Stimulated activated naive CD8-positive, alpha-beta T cell treated with anti-CD3 and anti-CD28 coated beads, Interleukin-15, Interleukin-2, amounts not matched to agents 100 ng/mL and 50 ng/mL, for 24 hours (primary cell): Measurements from ENCODE around the gene DACT2.

Source experiments
- H3K27ac Mint-ChIP-seq: one replicate; pipeline ENCODE4 v1.8.0; 2021; ENCODE audit warnings: mild to moderate bottlenecking, mixed read lengths
- H3K27me3 Mint-ChIP-seq: one replicate; pipeline ENCODE4 v1.8.0; 2021; ENCODE audit warnings: mixed read lengths
- H3K36me3 Mint-ChIP-seq: one replicate; pipeline ENCODE4 v1.8.0; 2021; ENCODE audit warnings: low read depth, mixed read lengths
- H3K4me1 Mint-ChIP-seq: one replicate; pipeline ENCODE4 v1.8.0; 2021; ENCODE audit warnings: low read depth, mixed read lengths
- H3K4me3 Mint-ChIP-seq: one replicate; pipeline ENCODE4 v1.8.0; 2021; ENCODE audit warnings: mild to moderate bottlenecking, mixed read lengths
- H3K9me3 Mint-ChIP-seq: one replicate; pipeline ENCODE4 v1.8.0; 2021; ENCODE audit warnings: mixed read lengths

The DACT2 gene

GRCh38 chr6:168307015-168307694 is 12.4 kb downstream of the DACT2 start:
- no peak overlapping the region for H3K4me3 Mint-ChIP-seq
- no peaks in the 10 kb centered on the region for H3K4me1 Mint-ChIP-seq
- H3K27ac Mint-ChIP-seq: no peak overlapping the region
- no peaks in the 10 kb centered on the region for H3K36me3 Mint-ChIP-seq
- peaks cover 6% of the 10 kb centered on the region for H3K27me3 Mint-ChIP-seq
- H3K9me3 Mint-ChIP-seq: no peaks in the 10 kb centered on the region

- Mint-ChIP-seq H3K36me3 (no peaks in the 10 kb centered on the region), H3K27ac (no peak overlapping the region), H3K4me1 (no peaks in the 10 kb centered on the region), H3K9me3 (no peaks in the 10 kb centered on the region), H3K27me3 (peaks cover 9% of the 10 kb centered on the region), H3K4me3 (no peak overlapping the region)
Observed at GRCh38 chr6:168305863-168306262, 13.7 kb downstream of the DACT2 start.

- no peak overlapping the region for H3K4me3 Mint-ChIP-seq
- no peak overlapping the region for H3K27ac Mint-ChIP-seq
- no peaks in the 10 kb centered on the region for H3K9me3 Mint-ChIP-seq
- no peaks in the 10 kb centered on the region for H3K36me3 Mint-ChIP-seq
- H3K4me1 Mint-ChIP-seq: no peaks in the 10 kb centered on the region
- H3K27me3 Mint-ChIP-seq: peaks cover 9% of the 10 kb centered on the region
Observed at GRCh38 chr6:168305096-168305749, 14.4 kb downstream of the DACT2 start.

GRCh38 chr6:168304752-168305015 is 14.9 kb downstream of the DACT2 start:
- no peaks in the 10 kb centered on the region for H3K9me3 Mint-ChIP-seq
- H3K27ac Mint-ChIP-seq: no peak overlapping the region
- no peaks in the 10 kb centered on the region for H3K36me3 Mint-ChIP-seq
- peaks cover 9% of the 10 kb centered on the region for H3K27me3 Mint-ChIP-seq
- H3K4me3 Mint-ChIP-seq: no peak overlapping the region
- H3K4me1 Mint-ChIP-seq: no peaks in the 10 kb centered on the region

DNA sequence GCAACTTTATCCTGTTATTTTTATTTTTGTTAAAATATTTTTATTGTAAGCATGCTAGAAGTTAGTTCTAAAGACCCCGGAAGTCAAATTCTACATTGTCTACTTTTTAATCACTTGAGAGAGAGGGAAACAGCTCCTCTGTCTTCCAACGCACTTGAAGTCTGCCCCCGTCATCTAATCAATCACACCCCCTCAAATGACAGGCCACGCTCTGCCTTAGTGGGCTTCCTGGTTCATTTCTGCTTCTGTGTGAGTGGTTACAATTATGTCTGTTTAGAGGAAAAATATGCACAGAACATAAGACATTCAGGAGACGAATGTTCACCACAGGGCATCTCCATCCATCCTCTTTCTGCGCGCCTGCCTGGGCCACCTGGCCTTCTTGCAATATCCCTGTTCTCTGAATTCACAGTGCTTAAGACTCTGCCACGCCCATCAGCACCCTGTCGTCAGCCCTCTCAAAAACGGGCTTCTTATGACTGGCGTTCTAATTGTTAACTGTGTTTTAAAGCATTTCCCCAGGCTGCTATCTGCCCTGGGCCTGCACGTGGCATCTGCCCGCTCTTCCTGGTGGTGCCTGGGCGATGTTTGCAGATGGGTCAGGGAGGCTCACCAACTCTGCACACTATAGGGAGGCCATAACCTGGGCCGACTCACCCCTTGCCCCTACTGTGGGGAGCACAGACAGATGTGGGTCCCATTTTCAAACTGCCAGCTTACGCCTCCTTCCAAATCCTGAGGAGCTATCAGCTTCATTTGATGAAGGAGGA is 15.4 kb downstream of the DACT2 start:
- Mint-ChIP-seq H3K27ac (no peak overlapping the region), H3K9me3 (no peaks in the 10 kb centered on the region), H3K4me3 (no peak overlapping the region), H3K36me3 (no peaks in the 10 kb centered on the region), H3K27me3 (peaks cover 9% of the 10 kb centered on the region), H3K4me1 (no peaks in the 10 kb centered on the region)

- Mint-ChIP-seq H3K4me1 (no peaks in the 10 kb centered on the region), H3K27me3 (peaks cover 9% of the 10 kb centered on the region), H3K27ac (no peak overlapping the region), H3K36me3 (no peaks in the 10 kb centered on the region), H3K9me3 (no peaks in the 10 kb centered on the region), H3K4me3 (no peak overlapping the region)
Observed at GRCh38 chr6:168302534-168302933, 17.0 kb downstream of the DACT2 start.

DNA sequence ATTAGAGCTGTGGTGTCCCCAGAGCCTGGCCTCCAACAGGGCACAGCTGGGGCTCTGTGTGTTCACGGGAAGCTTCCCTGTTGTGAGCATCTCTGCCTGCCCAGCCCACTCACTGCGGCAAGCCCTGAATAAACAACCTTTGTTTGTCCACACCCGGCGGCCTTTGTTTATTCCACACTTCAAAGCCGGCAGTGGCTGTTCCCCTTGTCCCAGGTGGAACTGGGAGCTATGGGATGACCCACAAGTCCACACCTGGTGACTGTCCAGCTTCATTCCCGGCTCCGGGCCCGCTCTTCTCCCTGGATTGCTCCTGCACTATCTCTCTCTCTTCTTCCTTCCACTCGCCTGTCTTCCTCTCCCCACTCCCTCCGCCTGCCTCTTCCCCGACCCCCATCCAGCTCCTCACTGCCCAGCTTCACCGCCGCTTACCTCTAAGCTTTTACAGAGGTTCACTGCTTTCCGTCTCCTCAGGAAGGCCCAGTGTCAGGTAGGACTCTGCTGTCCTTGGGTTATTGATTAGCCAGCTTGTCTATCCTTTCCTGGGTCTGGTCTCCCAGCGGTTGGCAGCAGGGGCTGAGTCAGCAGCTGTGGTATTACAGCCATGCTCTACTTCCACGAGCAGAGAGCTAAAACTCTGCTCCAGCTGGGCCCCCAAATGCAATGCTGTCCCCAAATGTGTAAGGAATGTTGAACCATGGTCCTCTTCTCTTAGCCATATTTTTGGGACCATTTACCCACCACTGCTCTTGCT is 17.8 kb downstream of the DACT2 start:
- H3K9me3 Mint-ChIP-seq: no peaks in the 10 kb centered on the region
- H3K27me3 Mint-ChIP-seq: peaks cover 9% of the 10 kb centered on the region
- H3K4me3 Mint-ChIP-seq: no peak overlapping the region

DNA sequence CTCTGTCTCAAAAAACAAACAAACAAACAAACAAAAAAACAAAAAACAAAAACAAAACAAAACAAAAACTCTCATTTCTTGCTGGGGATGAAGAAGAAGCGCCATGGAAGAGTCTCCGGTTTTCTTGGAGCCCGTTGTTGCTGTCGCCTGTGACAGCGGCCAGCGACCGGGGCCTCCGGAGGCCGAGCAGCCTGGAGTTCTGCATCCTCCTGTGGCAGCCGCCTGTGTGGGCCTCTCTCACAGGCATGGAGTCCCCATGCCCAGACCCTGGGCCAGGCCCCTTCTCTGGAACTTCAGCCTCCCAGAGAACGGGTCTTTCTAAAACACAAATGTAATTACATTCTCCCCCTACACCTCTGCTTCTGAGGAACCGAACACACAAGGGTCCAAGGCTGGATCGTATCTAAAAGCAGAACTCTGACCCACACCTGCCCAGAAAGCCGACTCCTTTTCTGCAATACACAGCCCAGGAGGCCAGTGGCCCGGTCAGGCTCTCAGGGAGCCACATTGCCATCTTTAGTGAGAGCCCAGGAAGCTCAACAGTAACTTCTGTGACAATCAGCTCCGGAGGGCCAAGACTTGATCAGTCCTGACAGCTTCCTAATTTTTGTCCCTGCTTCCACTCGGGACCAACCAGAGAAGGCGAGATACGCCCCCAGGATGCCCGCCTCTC is 18.5 kb downstream of the DACT2 start:
- Mint-ChIP-seq H3K36me3 (no peaks in the 10 kb centered on the region), H3K27ac (no peak overlapping the region), H3K4me1 (no peaks in the 10 kb centered on the region), H3K4me3 (no peak overlapping the region), H3K27me3 (peaks cover 9% of the 10 kb centered on the region), H3K9me3 (no peaks in the 10 kb centered on the region)

More for the DNA sequence above, 17.8 kb downstream of the DACT2 start:
- Mint-ChIP-seq H3K27ac (no peak overlapping the region), H3K36me3 (no peaks in the 10 kb centered on the region), H3K4me1 (no peaks in the 10 kb centered on the region)

DNA sequence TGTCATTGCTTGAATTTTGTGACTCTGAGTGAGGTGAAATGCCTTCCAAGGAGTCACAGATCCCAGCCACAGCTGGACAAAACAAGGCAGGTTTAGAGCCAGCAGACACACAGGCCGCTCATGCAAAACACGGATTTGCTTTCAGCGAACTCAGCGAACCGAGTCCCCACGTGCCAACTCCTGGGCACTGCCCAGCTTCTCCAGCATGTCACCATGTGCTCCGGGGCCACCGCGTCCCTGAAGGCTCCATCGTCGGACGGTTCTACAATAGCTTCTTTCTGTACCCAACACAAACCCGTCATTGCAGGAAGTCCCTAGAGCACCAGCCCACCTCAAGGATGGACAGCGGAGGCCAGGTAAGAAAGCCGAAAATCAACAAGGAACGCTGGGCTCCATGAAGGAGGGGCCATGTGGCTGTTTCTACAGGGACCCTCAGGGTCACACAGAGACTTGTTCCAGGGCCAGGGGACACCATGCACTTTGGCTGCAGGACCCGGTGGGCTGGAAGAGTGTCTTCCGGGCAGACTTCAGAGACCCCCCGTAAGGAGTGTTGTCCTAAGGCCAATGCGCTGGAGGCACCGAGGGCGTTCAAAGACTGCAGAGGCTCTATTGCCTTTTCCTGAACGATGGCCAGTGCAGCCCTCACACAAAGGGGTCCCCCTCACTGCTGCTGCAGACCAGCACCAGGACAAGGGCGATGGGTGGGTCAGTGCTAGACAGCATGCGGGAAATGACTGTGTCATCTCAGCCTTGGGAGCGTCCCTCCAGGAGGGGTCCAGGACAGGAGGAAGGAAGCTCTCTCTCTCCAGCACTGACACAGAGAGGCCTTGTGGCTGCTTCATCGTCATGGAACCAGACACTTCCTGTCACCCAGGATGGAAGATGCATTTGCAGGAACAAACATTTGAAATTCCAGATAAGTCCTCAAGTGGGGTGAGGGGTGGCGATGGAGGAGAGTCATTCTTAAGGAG is 19.8 kb downstream of the DACT2 start:
- no peak overlapping the region for H3K4me3 Mint-ChIP-seq
- no peaks in the 10 kb centered on the region for H3K9me3 Mint-ChIP-seq
- peaks cover 11% of the 10 kb centered on the region for H3K27me3 Mint-ChIP-seq
- no peaks in the 10 kb centered on the region for H3K4me1 Mint-ChIP-seq
- no peak overlapping the region for H3K27ac Mint-ChIP-seq
- no peaks in the 10 kb centered on the region for H3K36me3 Mint-ChIP-seq

DNA sequence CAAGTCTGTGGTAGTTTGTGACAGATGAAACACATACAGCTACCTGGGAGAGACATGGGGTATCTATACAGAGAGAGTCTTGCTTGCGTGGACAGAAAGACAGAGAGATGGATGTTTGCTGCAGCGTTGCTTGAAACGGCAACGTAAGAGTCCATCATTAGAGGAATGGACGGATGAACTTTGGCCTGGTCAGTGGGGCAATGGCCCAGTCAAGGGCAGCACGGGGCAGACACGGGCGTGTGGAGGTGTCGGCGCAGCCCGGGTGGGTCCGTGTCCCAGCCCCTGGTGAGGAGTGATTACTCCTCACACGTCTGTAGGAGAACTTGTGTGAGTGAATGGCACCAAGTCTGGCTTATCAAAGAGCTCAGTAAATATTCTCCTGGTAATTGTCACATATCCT is 21.9 kb downstream of the DACT2 start:
- Mint-ChIP-seq H3K27ac (no peak overlapping the region), H3K4me3 (no peak overlapping the region), H3K36me3 (no peaks in the 10 kb centered on the region), H3K4me1 (no peaks in the 10 kb centered on the region), H3K27me3 (peaks cover 10% of the 10 kb centered on the region), H3K9me3 (no peaks in the 10 kb centered on the region)

GRCh38 chr6:168294901-168295300 is 24.7 kb downstream of the DACT2 start:
- no peaks in the 10 kb centered on the region for H3K4me1 Mint-ChIP-seq

DNA sequence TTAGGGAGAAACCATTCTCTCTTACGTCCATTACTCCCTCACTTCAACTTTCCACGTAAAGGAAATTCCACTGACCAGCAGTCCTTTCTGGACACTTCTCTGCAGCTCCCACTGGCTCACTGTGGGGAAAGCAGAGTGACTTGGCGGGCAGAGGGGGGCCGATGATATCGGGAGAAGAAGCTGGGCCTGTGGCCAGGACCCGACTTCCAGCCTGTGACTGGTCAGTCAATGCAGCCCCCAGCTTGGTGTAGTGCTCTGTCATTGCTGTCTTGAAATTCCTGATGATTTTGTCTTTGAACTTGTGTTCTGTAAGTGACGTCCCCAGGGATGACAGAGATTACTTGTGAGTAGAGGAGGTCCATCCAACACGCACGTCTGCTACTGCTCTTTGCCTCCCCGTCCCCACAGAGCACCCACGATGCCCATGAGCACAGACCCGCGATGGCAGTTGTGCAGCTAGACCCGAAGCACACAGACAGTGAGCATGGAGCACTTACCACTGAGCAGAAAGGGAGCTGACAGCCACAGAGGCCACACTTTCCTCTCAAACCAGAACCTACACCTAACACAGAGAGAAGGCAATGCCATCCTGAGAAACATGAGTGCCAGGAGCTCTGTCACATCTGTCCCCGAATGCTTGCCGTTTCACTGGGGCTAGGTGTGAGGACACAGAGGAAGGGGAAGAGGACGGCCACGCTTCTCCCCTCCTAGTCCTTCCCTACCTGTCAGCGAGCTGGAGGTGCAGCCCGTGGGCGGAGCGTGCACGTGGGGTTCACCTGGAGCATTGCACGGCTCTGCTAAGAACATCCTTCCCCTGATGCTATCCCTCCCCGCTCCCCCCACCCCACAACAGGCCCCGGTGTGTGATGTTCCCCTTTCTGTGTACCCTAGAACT is 25.7 kb downstream of the DACT2 start:
- Mint-ChIP-seq H3K27me3 (peaks cover 4% of the 10 kb centered on the region), H3K9me3 (no peaks in the 10 kb centered on the region), H3K4me3 (no peak overlapping the region), H3K4me1 (no peaks in the 10 kb centered on the region), H3K36me3 (no peaks in the 10 kb centered on the region), H3K27ac (no peak overlapping the region)

More at GRCh38 chr6:168294901-168295300, 24.7 kb downstream of the DACT2 start:
- H3K4me3 Mint-ChIP-seq: no peak overlapping the region
- no peaks in the 10 kb centered on the region for H3K9me3 Mint-ChIP-seq
- no peak overlapping the region for H3K27ac Mint-ChIP-seq
- peaks cover 4% of the 10 kb centered on the region for H3K27me3 Mint-ChIP-seq
- H3K36me3 Mint-ChIP-seq: no peaks in the 10 kb centered on the region

DNA sequence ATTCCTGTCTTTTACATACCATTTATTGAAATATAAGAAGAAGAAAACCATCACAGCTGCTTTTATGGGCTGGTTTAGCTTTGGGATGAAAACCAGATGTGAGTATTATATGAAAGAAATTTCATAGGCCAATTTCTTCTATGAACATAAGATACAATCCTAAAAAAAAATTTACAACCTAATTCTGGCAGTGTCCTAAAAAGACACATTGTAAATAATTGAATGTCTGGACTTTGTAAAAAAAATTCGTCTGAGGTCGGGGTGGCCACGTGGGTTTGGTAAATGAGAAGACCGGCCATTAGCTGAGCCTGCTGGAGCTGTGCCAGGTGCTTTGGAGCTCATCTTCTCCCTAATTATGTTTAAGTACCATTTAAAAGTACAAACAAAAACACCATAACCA is 26.8 kb downstream of the DACT2 start:
- H3K4me1 Mint-ChIP-seq: peaks cover 5% of the 10 kb centered on the region
- H3K9me3 Mint-ChIP-seq: peaks cover 4% of the 10 kb centered on the region
- H3K27me3 Mint-ChIP-seq: peaks cover 11% of the 10 kb centered on the region
- no peak overlapping the region for H3K4me3 Mint-ChIP-seq
- H3K36me3 Mint-ChIP-seq: no peaks in the 10 kb centered on the region
- H3K27ac Mint-ChIP-seq: no peak overlapping the region
